Liver (tissue), 3 donors: Measurements from ENCODE around the gene TBL2.

Source experiments
- EGR1 ChIP-seq, 2 donors: IDR thresholded peaks; 2 replicates each; pipeline ENCODE4 v1.6.1; 2016 to 2018; ENCODE audit warnings: antibody characterized with exemption in 2 of 2, low read depth in 2 of 2
- FOXA1 ChIP-seq: IDR thresholded peaks from 2 replicates; pipeline ENCODE4 v1.6.1; 2016; ENCODE audit warnings: antibody characterized with exemption
- GABPA ChIP-seq, 2 donors: IDR thresholded peaks in 1 of 2; conservative IDR thresholded peaks in 1 of 2; 2 replicates each; pipeline ENCODE4 v1.6.1; 2016; ENCODE audit warnings: antibody characterized with exemption in 2 of 2, mild to moderate bottlenecking in 1 of 2, moderate library complexity in 1 of 2
- HNF4G ChIP-seq: IDR thresholded peaks from 2 replicates; pipeline ENCODE4 v1.6.1; 2016; ENCODE audit warnings: antibody characterized with exemption
- JUND ChIP-seq, 2 donors: IDR thresholded peaks; 2 replicates each; pipeline ENCODE4 v1.6.1; 2016; ENCODE audit warnings: antibody characterized with exemption in 2 of 2
- RAD21 ChIP-seq, 2 donors: IDR thresholded peaks; 2 replicates each; pipeline ENCODE4 v1.6.1; 2016; ENCODE audit warnings: antibody characterized with exemption in 2 of 2, mild to moderate bottlenecking in 2 of 2
- SP1 ChIP-seq: IDR thresholded peaks from 2 replicates; pipeline ENCODE4 v1.6.1; 2018; ENCODE audit warnings: antibody characterized with exemption, mild to moderate bottlenecking
- TAF1 ChIP-seq: conservative IDR thresholded peaks from 2 replicates; pipeline ENCODE4 v1.6.1; 2016; ENCODE audit warnings: antibody characterized with exemption, mild to moderate bottlenecking
- YY1 ChIP-seq: IDR thresholded peaks from 2 replicates; pipeline ENCODE4 v1.6.1; 2016; ENCODE audit warnings: antibody characterized with exemption, mild to moderate bottlenecking
- TF ChIP-seq, protein P1 (sequence below): fragments of 150-350 bp; IDR thresholded peaks from 2 replicates; pipeline ENCODE4 v1.5.1; 2017; ENCODE audit warnings: improper control_type of control experiment, low read depth, low read length; ENCODE audit not compliant: missing input control
- TF ChIP-seq, protein P2 (sequence below): IDR thresholded peaks from 2 replicates; pipeline ENCODE4 v1.6.1; 2016; ENCODE audit warnings: antibody characterized with exemption, mild to moderate bottlenecking
- TF ChIP-seq, protein P3 (sequence below): IDR thresholded peaks from 2 replicates; pipeline ENCODE4 v1.6.1; 2016; ENCODE audit warnings: antibody characterized with exemption
- TF ChIP-seq, protein P4 (sequence below): IDR thresholded peaks from 2 replicates; pipeline ENCODE4 v1.6.1; 2016; ENCODE audit warnings: antibody characterized with exemption
- TF ChIP-seq, protein P5 (sequence below): IDR thresholded peaks from 2 replicates; pipeline ENCODE4 v1.6.1; 2016; ENCODE audit warnings: antibody characterized with exemption
- donor health status: healthy.
- donor health status: healthy.

DNA sequence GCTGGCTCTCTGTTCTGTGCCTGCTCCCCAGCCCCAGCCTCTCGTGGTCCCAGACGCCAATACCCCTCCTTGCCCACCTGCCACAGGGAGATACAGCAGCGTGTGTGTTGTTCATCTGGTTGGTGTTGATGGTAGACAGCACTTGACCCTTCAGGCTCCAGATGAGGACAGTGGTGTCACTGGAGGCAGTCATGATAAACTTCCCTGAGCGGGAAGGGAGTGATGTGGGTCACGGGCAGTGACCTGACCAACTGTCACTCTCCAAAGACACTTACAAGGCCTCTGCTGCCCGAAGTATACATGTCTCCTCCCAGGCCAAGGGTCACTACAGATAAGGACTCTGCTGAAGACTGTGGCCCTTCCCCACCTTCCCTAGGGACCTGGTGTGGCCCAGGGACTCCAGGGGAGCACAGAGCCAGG, 5.6 kb downstream of the TBL2 start:
- TF ChIP-seq, protein P1, sequence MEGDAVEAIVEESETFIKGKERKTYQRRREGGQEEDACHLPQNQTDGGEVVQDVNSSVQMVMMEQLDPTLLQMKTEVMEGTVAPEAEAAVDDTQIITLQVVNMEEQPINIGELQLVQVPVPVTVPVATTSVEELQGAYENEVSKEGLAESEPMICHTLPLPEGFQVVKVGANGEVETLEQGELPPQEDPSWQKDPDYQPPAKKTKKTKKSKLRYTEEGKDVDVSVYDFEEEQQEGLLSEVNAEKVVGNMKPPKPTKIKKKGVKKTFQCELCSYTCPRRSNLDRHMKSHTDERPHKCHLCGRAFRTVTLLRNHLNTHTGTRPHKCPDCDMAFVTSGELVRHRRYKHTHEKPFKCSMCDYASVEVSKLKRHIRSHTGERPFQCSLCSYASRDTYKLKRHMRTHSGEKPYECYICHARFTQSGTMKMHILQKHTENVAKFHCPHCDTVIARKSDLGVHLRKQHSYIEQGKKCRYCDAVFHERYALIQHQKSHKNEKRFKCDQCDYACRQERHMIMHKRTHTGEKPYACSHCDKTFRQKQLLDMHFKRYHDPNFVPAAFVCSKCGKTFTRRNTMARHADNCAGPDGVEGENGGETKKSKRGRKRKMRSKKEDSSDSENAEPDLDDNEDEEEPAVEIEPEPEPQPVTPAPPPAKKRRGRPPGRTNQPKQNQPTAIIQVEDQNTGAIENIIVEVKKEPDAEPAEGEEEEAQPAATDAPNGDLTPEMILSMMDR, result no peak
- no peak for TF ChIP-seq TAF1
- no peak for TF ChIP-seq SP1
- TF ChIP-seq EGR1 (IDR thresholded peaks at IDR 0.05; ENCODE audit: low read depth in 2 of 2), result no peak
- TF ChIP-seq, protein P2, sequence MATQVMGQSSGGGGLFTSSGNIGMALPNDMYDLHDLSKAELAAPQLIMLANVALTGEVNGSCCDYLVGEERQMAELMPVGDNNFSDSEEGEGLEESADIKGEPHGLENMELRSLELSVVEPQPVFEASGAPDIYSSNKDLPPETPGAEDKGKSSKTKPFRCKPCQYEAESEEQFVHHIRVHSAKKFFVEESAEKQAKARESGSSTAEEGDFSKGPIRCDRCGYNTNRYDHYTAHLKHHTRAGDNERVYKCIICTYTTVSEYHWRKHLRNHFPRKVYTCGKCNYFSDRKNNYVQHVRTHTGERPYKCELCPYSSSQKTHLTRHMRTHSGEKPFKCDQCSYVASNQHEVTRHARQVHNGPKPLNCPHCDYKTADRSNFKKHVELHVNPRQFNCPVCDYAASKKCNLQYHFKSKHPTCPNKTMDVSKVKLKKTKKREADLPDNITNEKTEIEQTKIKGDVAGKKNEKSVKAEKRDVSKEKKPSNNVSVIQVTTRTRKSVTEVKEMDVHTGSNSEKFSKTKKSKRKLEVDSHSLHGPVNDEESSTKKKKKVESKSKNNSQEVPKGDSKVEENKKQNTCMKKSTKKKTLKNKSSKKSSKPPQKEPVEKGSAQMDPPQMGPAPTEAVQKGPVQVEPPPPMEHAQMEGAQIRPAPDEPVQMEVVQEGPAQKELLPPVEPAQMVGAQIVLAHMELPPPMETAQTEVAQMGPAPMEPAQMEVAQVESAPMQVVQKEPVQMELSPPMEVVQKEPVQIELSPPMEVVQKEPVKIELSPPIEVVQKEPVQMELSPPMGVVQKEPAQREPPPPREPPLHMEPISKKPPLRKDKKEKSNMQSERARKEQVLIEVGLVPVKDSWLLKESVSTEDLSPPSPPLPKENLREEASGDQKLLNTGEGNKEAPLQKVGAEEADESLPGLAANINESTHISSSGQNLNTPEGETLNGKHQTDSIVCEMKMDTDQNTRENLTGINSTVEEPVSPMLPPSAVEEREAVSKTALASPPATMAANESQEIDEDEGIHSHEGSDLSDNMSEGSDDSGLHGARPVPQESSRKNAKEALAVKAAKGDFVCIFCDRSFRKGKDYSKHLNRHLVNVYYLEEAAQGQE, result no peak
- TF ChIP-seq RAD21 (IDR thresholded peaks at IDR 0.05), result no peak
- no peak for TF ChIP-seq YY1
- TF ChIP-seq GABPA (IDR thresholded peaks at IDR 0.05 in 1 of 2, conservative IDR thresholded peaks at IDR 0.05 in 1 of 2), result no peak
- TF ChIP-seq, protein P3, sequence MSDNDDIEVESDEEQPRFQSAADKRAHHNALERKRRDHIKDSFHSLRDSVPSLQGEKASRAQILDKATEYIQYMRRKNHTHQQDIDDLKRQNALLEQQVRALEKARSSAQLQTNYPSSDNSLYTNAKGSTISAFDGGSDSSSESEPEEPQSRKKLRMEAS, result no peak
- TF ChIP-seq, protein P4, sequence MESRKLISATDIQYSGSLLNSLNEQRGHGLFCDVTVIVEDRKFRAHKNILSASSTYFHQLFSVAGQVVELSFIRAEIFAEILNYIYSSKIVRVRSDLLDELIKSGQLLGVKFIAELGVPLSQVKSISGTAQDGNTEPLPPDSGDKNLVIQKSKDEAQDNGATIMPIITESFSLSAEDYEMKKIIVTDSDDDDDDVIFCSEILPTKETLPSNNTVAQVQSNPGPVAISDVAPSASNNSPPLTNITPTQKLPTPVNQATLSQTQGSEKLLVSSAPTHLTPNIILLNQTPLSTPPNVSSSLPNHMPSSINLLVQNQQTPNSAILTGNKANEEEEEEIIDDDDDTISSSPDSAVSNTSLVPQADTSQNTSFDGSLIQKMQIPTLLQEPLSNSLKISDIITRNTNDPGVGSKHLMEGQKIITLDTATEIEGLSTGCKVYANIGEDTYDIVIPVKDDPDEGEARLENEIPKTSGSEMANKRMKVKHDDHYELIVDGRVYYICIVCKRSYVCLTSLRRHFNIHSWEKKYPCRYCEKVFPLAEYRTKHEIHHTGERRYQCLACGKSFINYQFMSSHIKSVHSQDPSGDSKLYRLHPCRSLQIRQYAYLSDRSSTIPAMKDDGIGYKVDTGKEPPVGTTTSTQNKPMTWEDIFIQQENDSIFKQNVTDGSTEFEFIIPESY, result no peak
- no peak for TF ChIP-seq HNF4G
- TF ChIP-seq JUND (IDR thresholded peaks at IDR 0.05), result no peak
- no peak for TF ChIP-seq FOXA1
- TF ChIP-seq, protein P5, sequence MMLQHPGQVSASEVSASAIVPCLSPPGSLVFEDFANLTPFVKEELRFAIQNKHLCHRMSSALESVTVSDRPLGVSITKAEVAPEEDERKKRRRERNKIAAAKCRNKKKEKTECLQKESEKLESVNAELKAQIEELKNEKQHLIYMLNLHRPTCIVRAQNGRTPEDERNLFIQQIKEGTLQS, result no peak
